ENCODE results near the gene RYR3.

GRCh38 chr15:33636958-33637357, 326.2 kb downstream of the RYR3 start:
- TF ChIP-seq CTCF (conservative IDR thresholded peaks at IDR 0.05; ENCODE audit: low read length) = no peak
- TF ChIP-seq EZH2phosphoT487 (IDR thresholded peaks at IDR 0.05; ENCODE audit: borderline replicate concordance) = no peak
